CD8-positive, alpha-beta memory T cell (primary cell): ENCODE data around the gene C1QL3. TPM values are rescaled to one million over a fixed set of nuclear protein-coding genes. Genes with fewer than 3 reads are reported as not detected.
A peak's percentile ranks its signal among the peaks of the same experiment; 100 is the strongest.

Experiments
- CTCF ChIA-PET: fragments of 350-600 bp; sonication (Branson Sonifier 250); formaldehyde crosslinking; loops from one replicate; lab custom pipeline; 2021; ENCODE audit warnings: antibody characterized with exemption; lab: Charles Lee
- POLR2A ChIA-PET: fragments of 350-600 bp; sonication (Branson Sonifier 250); formaldehyde crosslinking; loops from one replicate; lab custom pipeline; 2021; ENCODE audit warnings: antibody characterized with exemption; lab: Charles Lee
- DNase-seq, 5 donors: peaks; one replicate each; pipeline versions ENCODE4 v3.0.0 to v3.0.0-alpha.2; 2020 to 2022; ENCODE audit warnings: mixed read lengths in 1 of 5
- H3K27ac ChIP-seq: one replicate; pipeline ENCODE4 v1.7.0; 2013; ENCODE audit warnings: low read depth, mild to moderate bottlenecking, low read length, moderate library complexity
- H3K27me3 ChIP-seq: 2 replicates; pipeline ENCODE4 v1.7.0; 2013; ENCODE audit warnings: low read length, mild to moderate bottlenecking; ENCODE audit not compliant: insufficient read depth, poor library complexity, severe bottlenecking
- H3K36me3 ChIP-seq: 2 replicates; pipeline ENCODE4 v1.7.0; 2013; ENCODE audit warnings: mild to moderate bottlenecking, low read length, moderate library complexity; ENCODE audit not compliant: insufficient read depth
- H3K4me1 ChIP-seq: 2 replicates; pipeline ENCODE4 v1.7.0; 2013; ENCODE audit warnings: mild to moderate bottlenecking, low read length, moderate library complexity; ENCODE audit not compliant: insufficient read depth
- H3K4me3 ChIP-seq: 2 replicates; pipeline ENCODE4 v1.7.0; 2013; ENCODE audit warnings: mild to moderate bottlenecking, low read length
- H3K9me3 ChIP-seq: 2 replicates; pipeline ENCODE4 v1.7.0; 2013; ENCODE audit warnings: mild to moderate bottlenecking, low read length
- H3K27ac Mint-ChIP-seq, 8 donors: one replicate each; pipeline ENCODE4 v1.8.0; 2020 to 2021; ENCODE audit warnings: mixed read lengths in 8 of 8, mild to moderate bottlenecking in 6 of 8, inconsistent platforms in 3 of 8, moderate library complexity in 3 of 8
- H3K27me3 Mint-ChIP-seq, 2 donors: one replicate each; pipeline ENCODE4 v1.8.0; 2020 to 2021; ENCODE audit warnings: mixed read lengths in 2 of 2, mild to moderate bottlenecking in 1 of 2, moderate library complexity in 1 of 2
- H3K36me3 Mint-ChIP-seq, 3 donors: one replicate each; pipeline ENCODE4 v1.8.0; 2020 to 2021; ENCODE audit warnings: mixed read lengths in 3 of 3, inconsistent platforms in 1 of 3, mild to moderate bottlenecking in 1 of 3
- H3K4me1 Mint-ChIP-seq, 3 donors: one replicate each; pipeline ENCODE4 v1.8.0; 2020 to 2021; ENCODE audit warnings: mixed read lengths in 3 of 3, inconsistent platforms in 1 of 3, mild to moderate bottlenecking in 1 of 3
- H3K4me3 Mint-ChIP-seq, 7 donors: one replicate each; pipeline ENCODE4 v1.8.0; 2020 to 2021; ENCODE audit warnings: mixed read lengths in 7 of 7, mild to moderate bottlenecking in 6 of 7, moderate library complexity in 4 of 7, inconsistent platforms in 2 of 7
- H3K9me3 Mint-ChIP-seq, 5 donors: one replicate each; pipeline ENCODE4 v1.8.0; 2020 to 2022; ENCODE audit warnings: mixed read lengths in 5 of 5, mild to moderate bottlenecking in 3 of 5, moderate library complexity in 2 of 5, inconsistent platforms in 1 of 5
- polyA plus RNA-seq: library from polyadenylated mRNA; unstranded; fragments of 300-500 nt; fragmentation: Illumina TruSeq; gene quantifications from one replicate; pipeline ENCODE4 v1.2.3, GENCODE V29; 2021
- total RNA-seq, 2 experiments: library from RNA; stranded (reverse); gene quantifications; one replicate each; pipeline ENCODE4 v1.2.3, GENCODE V29; 2021

The C1QL3 gene
- total RNA-seq = under 1 TPM; 0.18 to 0.26 TPM
- 0.31 TPM for polyA plus RNA-seq

- H3K4me3 Mint-ChIP-seq = peak within 1 kb of the TSS; percentile 81 to 91 (median 83)
These were observed at the start of gene C1QL3 for GRCh38 chr10:16521311-16522016. C1QL3 (minus strand) TSS chr10:16521879; CDS start chr10:16521065, 814 bp downstream.

DNA sequence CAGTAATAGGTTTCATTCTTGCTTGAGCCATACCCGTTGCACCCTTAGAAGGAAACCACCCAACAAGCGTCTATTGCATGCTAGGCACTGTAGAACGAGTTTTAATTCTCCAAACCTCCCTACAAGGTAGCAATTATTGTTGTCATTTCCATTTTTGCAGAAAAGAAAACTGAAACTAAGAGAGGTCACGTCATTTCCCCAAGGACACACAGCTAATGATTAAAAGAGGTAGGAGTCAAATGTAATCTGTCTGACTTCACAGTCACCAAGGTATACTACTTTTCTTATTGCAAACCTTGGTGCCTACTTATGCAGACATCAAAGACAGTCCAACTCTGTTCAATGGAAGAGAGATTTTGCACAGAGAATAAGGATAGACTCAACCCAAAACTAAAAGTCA lies 49.1 kb upstream of the C1QL3 start:
- no peaks in the 10 kb centered on the region for H3K4me1 ChIP-seq
- no peaks in the 10 kb centered on the region for H3K27me3 ChIP-seq
- H3K9me3 ChIP-seq = no peaks in the 10 kb centered on the region
- DNase-seq = no peak
- ChIA-PET CTCF (no interaction called here), POLR2A (no interaction called here)
- H3K9me3 Mint-ChIP-seq = peaks cover 0 to 6% (median 0%) of the 10 kb centered on the region in 5 donors
- H3K27me3 Mint-ChIP-seq = peaks cover 9 to 26% of the 10 kb centered on the region in 2 donors
- H3K36me3 ChIP-seq = no peaks in the 10 kb centered on the region
- no peaks in the 10 kb centered on the region for H3K36me3 Mint-ChIP-seq
- H3K4me1 Mint-ChIP-seq = peaks cover 4 to 7% (median 6%) of the 10 kb centered on the region in 3 donors
- no peak overlapping the region for H3K27ac Mint-ChIP-seq
- no peak overlapping the region for H3K4me3 ChIP-seq
- no peak overlapping the region for H3K27ac ChIP-seq
- H3K4me3 Mint-ChIP-seq = peak overlapping the region in 3 of 7 donors; percentile 55 to 72 (median 65)

More at GRCh38 chr10:16521311-16522016, at the start of gene C1QL3:
- Mint-ChIP-seq H3K4me1 (peaks cover 11 to 18% (median 17%) of the 10 kb centered on the region in 3 donors), H3K36me3 (peaks cover 2 to 16% (median 6%) of the 10 kb centered on the region in 3 donors), H3K9me3 (no peaks in the 10 kb centered on the region), H3K27me3 (peaks cover 27 to 40% of the 10 kb centered on the region in 2 donors), H3K27ac (peak within 1 kb of the TSS in 1 of 8 donors; percentile 56)
- no peaks in the 10 kb centered on the region for H3K4me1 ChIP-seq
- no peaks in the 10 kb centered on the region for H3K9me3 ChIP-seq
- ChIA-PET POLR2A (no interaction called here), CTCF (no interaction called here)
- no peak within 1 kb of the TSS for H3K27ac ChIP-seq
- no peak for DNase-seq
- H3K4me3 ChIP-seq = no peak within 1 kb of the TSS
- H3K27me3 ChIP-seq = peaks cover 6% of the 10 kb centered on the region
- no peaks in the 10 kb centered on the region for H3K36me3 ChIP-seq

DNA sequence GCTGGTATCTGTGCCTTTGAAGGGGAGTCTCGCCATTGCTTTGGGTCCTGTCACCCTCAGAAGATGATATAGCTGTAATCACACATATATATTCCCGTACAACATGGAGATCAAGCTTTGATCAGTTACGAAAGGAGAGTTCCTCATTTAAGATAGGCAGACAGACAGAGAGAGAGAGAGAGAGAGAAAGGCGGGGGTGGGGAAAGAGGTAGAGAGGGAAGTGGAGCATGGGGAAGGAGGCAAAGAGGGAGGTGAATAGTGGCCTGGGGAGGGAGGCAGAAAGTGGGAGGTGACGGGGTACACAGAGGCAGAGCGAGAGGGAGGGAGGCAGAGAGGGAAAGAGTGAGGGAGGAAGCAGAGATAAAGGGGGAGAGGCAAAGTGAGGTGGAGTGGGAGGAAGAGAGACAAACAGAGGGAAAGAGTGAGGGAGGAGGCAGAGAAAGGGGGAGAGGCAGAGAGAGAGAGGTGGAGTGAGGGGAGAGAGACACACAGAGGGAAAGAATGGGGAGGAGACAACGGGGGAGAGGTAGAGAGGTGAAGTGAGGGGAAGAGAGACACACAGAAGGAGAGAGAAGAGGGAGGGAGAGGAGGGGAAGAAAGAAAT lies 44.6 kb upstream of the C1QL3 start:
- Histone ChIP-seq H3K36me3 (no peaks in the 10 kb centered on the region), H3K4me1 (no peaks in the 10 kb centered on the region), H3K4me3 (no peak overlapping the region), H3K27ac (no peak overlapping the region), H3K9me3 (no peaks in the 10 kb centered on the region), H3K27me3 (no peaks in the 10 kb centered on the region)
- peaks cover 0 to 4% (median 1%) of the 10 kb centered on the region in 5 donors for H3K9me3 Mint-ChIP-seq
- H3K4me1 Mint-ChIP-seq = peaks cover 4 to 7% (median 6%) of the 10 kb centered on the region in 3 donors
- ChIA-PET POLR2A (no interaction called here), CTCF (no interaction called here)
- no peak overlapping the region for H3K27ac Mint-ChIP-seq
- peaks cover 13 to 32% of the 10 kb centered on the region in 2 donors for H3K27me3 Mint-ChIP-seq
- peaks cover 0 to 3% (median 0%) of the 10 kb centered on the region in 3 donors for H3K36me3 Mint-ChIP-seq
- no peak overlapping the region for H3K4me3 Mint-ChIP-seq
- DNase-seq = no peak

GRCh38 chr10:16565604-16566003 lies 43.9 kb upstream of the C1QL3 start:
- no peak overlapping the region for H3K4me3 Mint-ChIP-seq
- H3K27ac Mint-ChIP-seq = peak overlapping the region in 1 of 8 donors; percentile 28
- DNase-seq = no peak
- Histone ChIP-seq H3K4me1 (no peaks in the 10 kb centered on the region), H3K27me3 (no peaks in the 10 kb centered on the region), H3K27ac (no peak overlapping the region), H3K36me3 (no peaks in the 10 kb centered on the region), H3K4me3 (no peak overlapping the region), H3K9me3 (no peaks in the 10 kb centered on the region)
- ChIA-PET CTCF (no interaction called here), POLR2A (no interaction called here)
- H3K4me1 Mint-ChIP-seq = peaks cover 2 to 3% (median 3%) of the 10 kb centered on the region in 3 donors
- peaks cover 9 to 35% of the 10 kb centered on the region in 2 donors for H3K27me3 Mint-ChIP-seq
- H3K9me3 Mint-ChIP-seq = peaks cover 0 to 4% (median 1%) of the 10 kb centered on the region in 5 donors
- H3K36me3 Mint-ChIP-seq = peaks cover 0 to 4% (median 0%) of the 10 kb centered on the region in 3 donors

- H3K27ac Mint-ChIP-seq = no peak overlapping the region
- no peaks in the 10 kb centered on the region for H3K9me3 ChIP-seq
These were observed 41.2 kb upstream of the C1QL3 start for GRCh38 chr10:16562891-16563290.

DNA sequence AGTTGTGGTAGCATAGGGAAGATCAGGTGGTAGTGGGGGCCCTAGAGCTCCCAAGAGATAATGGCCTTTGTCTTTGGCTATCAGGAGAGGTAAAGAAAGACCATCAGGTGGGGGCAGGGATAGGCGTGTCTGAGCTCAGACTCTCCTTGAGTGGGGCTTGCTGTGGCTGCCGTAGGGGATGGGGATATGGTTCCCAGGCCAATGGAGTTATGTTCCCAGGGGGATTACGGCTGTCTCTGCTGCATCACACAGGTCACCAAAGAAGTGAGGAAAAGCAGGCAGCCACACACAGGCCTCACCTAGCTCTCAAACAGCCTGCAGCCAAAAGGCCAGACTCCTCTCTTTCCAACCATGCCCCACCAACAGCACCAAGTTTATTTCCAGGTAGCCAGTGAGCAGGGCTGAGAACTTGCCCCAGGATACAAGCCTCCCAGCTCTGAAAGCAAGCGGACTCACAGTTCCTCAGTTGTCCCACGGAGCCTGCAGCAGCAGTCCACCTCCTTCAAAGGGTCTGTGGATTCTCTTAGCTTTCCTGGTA lies 37.6 kb upstream of the C1QL3 start:
- no peak for DNase-seq
- Mint-ChIP-seq H3K4me3 (no peak overlapping the region), H3K27me3 (peaks cover 18 to 70% of the 10 kb centered on the region in 2 donors), H3K9me3 (peaks cover 0 to 6% (median 2%) of the 10 kb centered on the region in 5 donors), H3K36me3 (peaks cover 0 to 7% (median 0%) of the 10 kb centered on the region in 3 donors), H3K4me1 (no peaks in the 10 kb centered on the region), H3K27ac (no peak overlapping the region)
- ChIA-PET POLR2A (no interaction called here), CTCF (interaction anchor here (0.7 to 1.9 kb wide), 2 partner anchors 13 to 14 kb away, joined by 3 to 4 read pairs; no protein-coding TSS in a partner anchor)
- Histone ChIP-seq H3K36me3 (no peaks in the 10 kb centered on the region), H3K27ac (no peak overlapping the region), H3K4me3 (no peak overlapping the region), H3K27me3 (no peaks in the 10 kb centered on the region), H3K9me3 (no peaks in the 10 kb centered on the region), H3K4me1 (no peaks in the 10 kb centered on the region)

More at GRCh38 chr10:16562891-16563290, 41.2 kb upstream of the C1QL3 start:
- H3K4me1 ChIP-seq = no peaks in the 10 kb centered on the region
- H3K4me3 ChIP-seq = no peak overlapping the region
- peaks cover 0 to 7% (median 0%) of the 10 kb centered on the region in 3 donors for H3K36me3 Mint-ChIP-seq
- no peak for DNase-seq
- no peaks in the 10 kb centered on the region for H3K36me3 ChIP-seq
- H3K27me3 Mint-ChIP-seq = peaks cover 23 to 56% of the 10 kb centered on the region in 2 donors
- H3K27ac ChIP-seq = no peak overlapping the region
- no peaks in the 10 kb centered on the region for H3K27me3 ChIP-seq
- ChIA-PET POLR2A (no interaction called here), CTCF (no interaction called here)
- H3K9me3 Mint-ChIP-seq = peaks cover 0 to 6% (median 2%) of the 10 kb centered on the region in 5 donors
- no peaks in the 10 kb centered on the region for H3K4me1 Mint-ChIP-seq
- H3K4me3 Mint-ChIP-seq = no peak overlapping the region

GRCh38 chr10:16547973-16548372 lies 26.3 kb upstream of the C1QL3 start:
- ChIA-PET CTCF (no interaction called here), POLR2A (no interaction called here)
- Mint-ChIP-seq H3K27me3 (peaks cover 6 to 32% of the 10 kb centered on the region in 2 donors), H3K4me1 (peaks cover 0 to 4% (median 2%) of the 10 kb centered on the region in 3 donors), H3K4me3 (no peak overlapping the region), H3K9me3 (peaks cover 0 to 4% (median 0%) of the 10 kb centered on the region in 5 donors), H3K36me3 (no peaks in the 10 kb centered on the region), H3K27ac (no peak overlapping the region)
- H3K9me3 ChIP-seq = no peaks in the 10 kb centered on the region
- H3K27ac ChIP-seq = no peak overlapping the region
- no peaks in the 10 kb centered on the region for H3K4me1 ChIP-seq
- no peaks in the 10 kb centered on the region for H3K36me3 ChIP-seq
- no peaks in the 10 kb centered on the region for H3K27me3 ChIP-seq
- no peak for DNase-seq
- no peak overlapping the region for H3K4me3 ChIP-seq
